HEK293 (cell line): ENCODE results near the gene DDR1.

ENCODE experiments used
- CTCF ChIA-PET: fragments of 350-600 bp; formaldehyde crosslinking; extraction: SDS; loops from one replicate; lab custom pipeline; 2021; ENCODE audit warnings: antibody characterized with exemption; lab: Yijun Ruan, JAX
- POLR2A ChIA-PET: fragments of 300-600 bp; formaldehyde crosslinking; extraction: SDS; loops from one replicate; lab custom pipeline; 2020; ENCODE audit warnings: antibody characterized with exemption, inconsistent platforms; lab: Yijun Ruan, JAX
- H3K27ac ChIP-seq: fragments of 200-500 bp; sonication (Bioruptor generic); 2 replicates; pipeline ENCODE4 v1.5.1; 2014; ENCODE audit warnings: low read depth, low read length, control low read depth, inconsistent platforms; ENCODE audit errors: extremely low read depth
- H3K36me3 ChIP-seq, 2 experiments: fragments of 200-500 bp in 1 of 2; sonication (Bioruptor generic) in 1 of 2; 1 replicate in 1 of 2; 2 replicates in 1 of 2; pipeline ENCODE4 v1.5.1; 2014 to 2017; ENCODE audit warnings: inconsistent platforms in 2 of 2, low read length in 2 of 2; ENCODE audit not compliant: control insufficient read depth in 2 of 2, insufficient read depth in 1 of 2
- H3K4me1 ChIP-seq: fragments of 200-500 bp; sonication (Bioruptor generic); 2 replicates; pipeline ENCODE4 v1.5.1; 2014; ENCODE audit warnings: mild to moderate bottlenecking, low read length, inconsistent platforms; ENCODE audit not compliant: control insufficient read depth, insufficient read depth
- H3K4me3 ChIP-seq: 2 replicates; pipeline ENCODE4 v1.5.1; 2011; ENCODE audit warnings: low read depth, mild to moderate bottlenecking, control low read depth, low read length, moderate library complexity
- H3K9me3 ChIP-seq: fragments of 200-500 bp; sonication (Bioruptor generic); 2 replicates; pipeline ENCODE4 v1.5.1; 2014; ENCODE audit warnings: low read depth, low read length, inconsistent platforms; ENCODE audit not compliant: control insufficient read depth, insufficient read depth
- BCL6B ChIP-seq: fragments of 450-650 bp; formaldehyde crosslinking; IDR thresholded peaks from 2 replicates; pipeline ENCODE4 v1.5.1; 2017; ENCODE audit warnings: missing biosample characterization, missing genetic modification characterization
- GLI2 ChIP-seq: fragments of 450-650 bp; formaldehyde crosslinking; IDR thresholded peaks from 2 replicates; pipeline ENCODE4; 2017; ENCODE audit warnings: missing biosample characterization, missing genetic modification characterization, low read depth, borderline replicate concordance
- OSR2 ChIP-seq: fragments of 450-650 bp; formaldehyde crosslinking; IDR thresholded peaks from 2 replicates; pipeline ENCODE4 v1.5.1; 2016; ENCODE audit warnings: missing biosample characterization, missing genetic modification characterization
- OVOL3 ChIP-seq: fragments of 450-650 bp; formaldehyde crosslinking; IDR thresholded peaks from 2 replicates; pipeline ENCODE4 v1.5.1; 2016; ENCODE audit warnings: missing biosample characterization, missing genetic modification characterization
- PRDM6 ChIP-seq: fragments of 450-650 bp; formaldehyde crosslinking; IDR thresholded peaks from 2 replicates; pipeline ENCODE4 v1.5.1; 2017; ENCODE audit warnings: missing biosample characterization, missing genetic modification characterization
- TSHZ1 ChIP-seq: fragments of 450-650 bp; formaldehyde crosslinking; IDR thresholded peaks from 2 replicates; pipeline ENCODE4 v1.5.1; 2016; ENCODE audit warnings: missing biosample characterization, missing genetic modification characterization, borderline replicate concordance
- ZBTB21 ChIP-seq: fragments of 450-650 bp; formaldehyde crosslinking; IDR thresholded peaks from 2 replicates; pipeline ENCODE4 v1.5.1; 2017; ENCODE audit warnings: missing biosample characterization, missing genetic modification characterization
- ZBTB8A ChIP-seq: fragments of 450-650 bp; formaldehyde crosslinking; IDR thresholded peaks from 2 replicates; pipeline ENCODE4 v1.5.1; 2016; ENCODE audit warnings: missing biosample characterization, missing genetic modification characterization
- ZEB2 ChIP-seq: fragments of 450-650 bp; formaldehyde crosslinking; IDR thresholded peaks from 2 replicates; pipeline ENCODE4 v1.5.1; 2016; ENCODE audit warnings: missing biosample characterization, missing genetic modification characterization
- ZNF10 ChIP-seq: fragments of 450-650 bp; formaldehyde crosslinking; IDR thresholded peaks from 2 replicates; pipeline ENCODE4 v1.5.1; 2017; ENCODE audit warnings: missing biosample characterization, missing genetic modification characterization
- ZNF121 ChIP-seq: fragments of 450-650 bp; formaldehyde crosslinking; IDR thresholded peaks from 2 replicates; pipeline ENCODE4 v1.5.1; 2016; ENCODE audit warnings: missing biosample characterization, missing genetic modification characterization
- ZNF175 ChIP-seq: fragments of 450-650 bp; formaldehyde crosslinking; IDR thresholded peaks from 2 replicates; pipeline ENCODE4 v1.5.1; 2016; ENCODE audit warnings: missing biosample characterization, missing genetic modification characterization
- ZNF202 ChIP-seq: fragments of 450-650 bp; formaldehyde crosslinking; IDR thresholded peaks from 2 replicates; pipeline ENCODE4 v1.5.1; 2016; ENCODE audit warnings: missing biosample characterization, missing genetic modification characterization, borderline replicate concordance
- ZNF211 ChIP-seq: fragments of 450-650 bp; formaldehyde crosslinking; IDR thresholded peaks from 2 replicates; pipeline ENCODE4 v1.5.1; 2016; ENCODE audit warnings: low read depth, missing biosample characterization, missing genetic modification characterization
- ZNF26 ChIP-seq: fragments of 450-650 bp; formaldehyde crosslinking; IDR thresholded peaks from 2 replicates; pipeline ENCODE4 v1.5.1; 2016; ENCODE audit warnings: missing biosample characterization, missing genetic modification characterization
- ZNF280C ChIP-seq: fragments of 450-650 bp; formaldehyde crosslinking; IDR thresholded peaks from 2 replicates; pipeline ENCODE4 v1.5.1; 2016; ENCODE audit warnings: missing biosample characterization, missing genetic modification characterization
- ZNF37A ChIP-seq: fragments of 450-650 bp; IDR thresholded peaks from 2 replicates; pipeline ENCODE4 v1.5.1; 2018; ENCODE audit warnings: missing biosample characterization, missing genetic modification characterization
- ZNF510 ChIP-seq: fragments of 450-650 bp; formaldehyde crosslinking; IDR thresholded peaks from 2 replicates; pipeline ENCODE4 v1.5.1; 2018; ENCODE audit warnings: mild to moderate bottlenecking, missing genetic modification characterization, missing biosample characterization; ENCODE audit not compliant: insufficient replicate concordance
- ZNF558 ChIP-seq: fragments of 450-650 bp; formaldehyde crosslinking; IDR thresholded peaks from 2 replicates; pipeline ENCODE4 v1.5.1; 2016; ENCODE audit warnings: missing biosample characterization, missing genetic modification characterization
- ZNF596 ChIP-seq: fragments of 450-650 bp; IDR thresholded peaks from 2 replicates; pipeline ENCODE4 v1.5.0; 2018; ENCODE audit warnings: missing biosample characterization, mild to moderate bottlenecking, missing genetic modification characterization, moderate library complexity
- ZNF600 ChIP-seq: fragments of 450-650 bp; formaldehyde crosslinking; IDR thresholded peaks from 2 replicates; pipeline ENCODE4 v1.5.1; 2016; ENCODE audit warnings: missing biosample characterization, missing genetic modification characterization
- ZNF629 ChIP-seq: fragments of 450-650 bp; formaldehyde crosslinking; IDR thresholded peaks from 2 replicates; pipeline ENCODE4 v1.5.1; 2017; ENCODE audit warnings: missing biosample characterization, missing genetic modification characterization
- ZNF670 ChIP-seq: fragments of 450-650 bp; formaldehyde crosslinking; IDR thresholded peaks from 2 replicates; pipeline ENCODE4 v1.5.1; 2016; ENCODE audit warnings: missing biosample characterization, missing genetic modification characterization, low read depth
- ZNF701 ChIP-seq: fragments of 450-650 bp; formaldehyde crosslinking; IDR thresholded peaks from 2 replicates; pipeline ENCODE4 v1.5.1; 2016; ENCODE audit warnings: missing biosample characterization, missing genetic modification characterization
- ZSCAN5A ChIP-seq: fragments of 450-650 bp; formaldehyde crosslinking; IDR thresholded peaks from 2 replicates; pipeline ENCODE4 v1.5.1; 2016; ENCODE audit warnings: missing biosample characterization, missing genetic modification characterization

Gene DDR1

GRCh38 chr6:30883685-30884520 lies at the start of gene DDR1:
Gene DDR1 (plus strand): TSS chr6:30884519. CDS start chr6:30888730, 4,211 bp downstream.
- POLR2A ChIA-PET, result interaction anchor here (0.5 to 2.9 kb wide), 21 partner anchors 12 to 742 kb away, joined by 3 to 24 read pairs (median 4); partner anchors contain the start of genes GTF2H4, IER3, MDC1 and NRM
- no peaks in the 10 kb centered on the region for H3K9me3 ChIP-seq
- CTCF ChIA-PET, result interaction anchor here (0.6 to 14.8 kb wide), 12 partner anchors 18 to 205 kb away, joined by 3 to 332 read pairs (median 4); partner anchors contain the start of gene VARS2
- peak within 1 kb of the TSS; percentile 47 for H3K4me3 ChIP-seq
- peak within 1 kb of the TSS; percentile 69 for H3K27ac ChIP-seq
- H3K36me3 ChIP-seq, result peaks cover 0 to 4% of the 10 kb centered on the region in 2 experiments; a peak in 1 of 3 replicates
- H3K4me1 ChIP-seq, result peaks cover 35% of the 10 kb centered on the region
- TF ChIP-seq ZNF121 (no peak), ZSCAN5A (tag by site-specific recombination) (no peak), ZNF202 (tag by site-specific recombination) (no peak), OVOL3 (no peak), ZNF558 (no peak), ZNF670 (tag by site-specific recombination) (no peak), PRDM6 (no peak), ZNF175 (no peak), ZNF596 (tag by site-specific recombination) (no peak), ZBTB21 (tag by site-specific recombination) (no peak), ZNF701 (tag by site-specific recombination) (no peak), ZNF629 (tag by site-specific recombination) (no peak), ZNF37A (tag by site-specific recombination) (no peak), TSHZ1 (tag by site-specific recombination) (no peak), ZEB2 (tag by site-specific recombination) (no peak), ZNF600 (tag by site-specific recombination) (no peak), ZNF10 (tag by site-specific recombination) (no peak), ZNF280C (tag by site-specific recombination) (no peak), GLI2 (no peak), ZNF510 (tag by site-specific recombination) (no peak), ZBTB8A (tag by site-specific recombination) (peak; percentile 91), OSR2 (peak; percentile 51; the same call in 1 of the 2 replicates), ZNF26 (tag by site-specific recombination) (no peak), BCL6B (tag by site-specific recombination) (no peak), ZNF211 (tag by site-specific recombination) (no peak)
